Lower leg skin (tissue), 4 donors: ENCODE data around the gene CLDN6. TPM values are rescaled to one million over a fixed set of nuclear protein-coding genes. Genes with fewer than 3 reads are reported as not detected.
"Not testable (repeated sequence)": the region's sequence is repeated elsewhere in the genome, so short reads cannot be mapped to it uniquely, and the experiment has no call there.

Experiments
- DNase-seq, 2 donors: peaks; one replicate each; pipeline ENCODE4 v3.0.0-alpha.2; 2019; ENCODE audit warnings: low spot score in 2 of 2
- H3K4me3 ChIP-seq: fragments of 200-600 bp; sonication (generic); 2 replicates; pipeline ENCODE4 v1.5.1; 2017; ENCODE audit warnings: mild to moderate bottlenecking, low read depth; ENCODE audit not compliant: poor library complexity, severe bottlenecking
- CTCF ChIP-seq, 3 donors: fragments of 450-650 bp; IDR thresholded peaks; one replicate each; pipeline ENCODE4 v1.5.1; 2016; ENCODE audit warnings: antibody characterized with exemption in 3 of 3, mild to moderate bottlenecking in 3 of 3, moderate library complexity in 2 of 3
- POLR2A ChIP-seq, 2 donors: fragments of 450-650 bp; IDR thresholded peaks; one replicate each; pipeline ENCODE4 v1.6.1; 2016 to 2017; ENCODE audit warnings: antibody characterized with exemption in 2 of 2, mild to moderate bottlenecking in 1 of 2, moderate library complexity in 1 of 2
- WGBS, 2 donors: methylation state at CpG; one replicate each; pipeline ENCODE4 v1.1.5; 2018; 5-methylcytosine and 5-hydroxymethylcytosine counted together
- intact Hi-C: fragments of 100-400 bp; cut with DNase I; formaldehyde crosslinking; loops from one replicate; pipeline ENCODE4 v1.15.0; 2023; ENCODE audit warnings: low total_unique reads
- total RNA-seq, 4 donors: library from RNA; depleted of rRNA; stranded (reverse); fragments of >200 nt; gene quantifications; one replicate each; pipeline ENCODE4 v1.1.0, GENCODE V29; 2016

The CLDN6 gene
- total RNA-seq, 4 donors from 2014 or later: not detected

- H3K4me3 ChIP-seq: no peak overlapping the region
- WGBS, 2 donors: 88 to 93% methylated on average over 19 to 22 of the region's 22 CpGs
- DNase-seq: no peak
- no peak for TF ChIP-seq CTCF (IDR thresholded peaks at IDR 0.05)
- TF ChIP-seq POLR2A (IDR thresholded peaks at IDR 0.05): no peak
- intact Hi-C loops: no loop called here
These were observed 39.5 kb upstream of the CLDN6 start for GRCh38 chr16:3057181-3058138.

- intact Hi-C loops: no loop called here
- no peak for DNase-seq
- no peak for TF ChIP-seq CTCF (IDR thresholded peaks at IDR 0.05)
- no peak for TF ChIP-seq POLR2A (IDR thresholded peaks at IDR 0.05)
- H3K4me3 ChIP-seq: no peak overlapping the region
- 83 to 86% methylated on average over 19 of the region's 19 CpGs for WGBS, 2 donors
These were observed 38.6 kb upstream of the CLDN6 start for GRCh38 chr16:3056336-3057180.

- DNase-seq, H3K4me3 ChIP-seq, intact Hi-C loops: not testable (repeated sequence)
- 58 to 70% methylated on average over 9 of the region's 9 CpGs for WGBS, 2 donors
These were observed 37.7 kb upstream of the CLDN6 start for GRCh38 chr16:3055734-3056115.

GRCh38 chr16:3054965-3055733, 37.2 kb upstream of the CLDN6 start:
- WGBS, 2 donors: 81 to 83% methylated on average over 17 of the region's 17 CpGs
- no peak overlapping the region for H3K4me3 ChIP-seq
- no peak for DNase-seq
- intact Hi-C loops: no loop called here
- TF ChIP-seq POLR2A (IDR thresholded peaks at IDR 0.05): no peak
- no peak for TF ChIP-seq CTCF (IDR thresholded peaks at IDR 0.05)

GRCh38 chr16:3053330-3053710, 35.3 kb upstream of the CLDN6 start:
- DNase-seq, H3K4me3 ChIP-seq, intact Hi-C loops: not testable (repeated sequence)
- WGBS, 2 donors: 93 to 96% methylated on average over 7 of the region's 13 CpGs

- 71 to 77% methylated on average over 7 to 10 of the region's 12 CpGs for WGBS, 2 donors
These were observed 34.8 kb upstream of the CLDN6 start for GRCh38 chr16:3052571-3053329.

More at GRCh38 chr16:3052571-3053329, 34.8 kb upstream of the CLDN6 start:
- H3K4me3 ChIP-seq, DNase-seq, intact Hi-C loops: not testable (repeated sequence)
